Astrocyte (in vitro differentiated cells and primary cell): Measurements from ENCODE around the gene CRYBG1.

ENCODE experiments used
- CTCF ChIP-seq: IDR thresholded peaks from 2 replicates; pipeline ENCODE4 v1.5.1; 2011; ENCODE audit warnings: low read depth, mild to moderate bottlenecking, inconsistent platforms, low read length, moderate library complexity; ENCODE audit not compliant: insufficient read depth
- EZH2 ChIP-seq: IDR thresholded peaks from 2 replicates; pipeline ENCODE4 v1.6.1; 2012; ENCODE audit warnings: mild to moderate bottlenecking, low read length, inconsistent platforms; ENCODE audit not compliant: insufficient read depth

GRCh38 chr6:106477146-106477545 is 116.6 kb downstream of the CRYBG1 start:
- TF ChIP-seq CTCF (no peak), EZH2 (no peak)
